Subcutaneous adipose tissue (tissue), 4 donors: ENCODE data around the gene C2. TPM values are rescaled to one million over a fixed set of nuclear protein-coding genes. Genes with fewer than 3 reads are reported as not detected.

Source experiments
- CTCF ChIP-seq: fragments of 450-650 bp; IDR thresholded peaks from one replicate; pipeline ENCODE4 v1.5.1; 2016; ENCODE audit warnings: low read depth, mild to moderate bottlenecking, control low read depth, antibody characterized with exemption, moderate library complexity
- total RNA-seq, 4 donors: library from RNA; depleted of rRNA; stranded (reverse); fragments of >200 nt; gene quantifications; one replicate each; pipeline ENCODE4 v1.1.0, GENCODE V29; 2016

Gene C2
- total RNA-seq, 4 donors from 2014 or later = 16.4 to 96.4 (median 34.6) TPM

GRCh38 chr6:31899215-31899614 lies 28.3 kb upstream of the C2 start:
- TF ChIP-seq CTCF = no peak

GRCh38 chr6:31899882-31900722 lies 27.4 kb upstream of the C2 start:
- no peak for TF ChIP-seq CTCF

- no peak for TF ChIP-seq CTCF
Observed at GRCh38 chr6:31900917-31901414, 26.6 kb upstream of the C2 start.

GRCh38 chr6:31901415-31901952 lies 26.0 kb upstream of the C2 start:
- no peak for TF ChIP-seq CTCF

GRCh38 chr6:31901953-31902643 lies 25.4 kb upstream of the C2 start, which contains the start of gene ZBTB12:
TSS of gene ZBTB12 (minus strand) at chr6:31902086. CDS start at chr6:31901305, 781 bp downstream.
- no peak for TF ChIP-seq CTCF

- TF ChIP-seq CTCF = no peak
Observed at GRCh38 chr6:31903957-31904356, 23.6 kb upstream of the C2 start.

- TF ChIP-seq CTCF = no peak
Observed at GRCh38 chr6:31905041-31905440, 22.5 kb upstream of the C2 start.
